ENCODE measurements around the gene SF1. TPM values are rescaled to one million over a fixed set of nuclear protein-coding genes. Genes with fewer than 3 reads are reported as not detected.
A peak's percentile ranks its signal among the peaks of the same experiment; 100 is the strongest.

SF1 gene
- total and polyA plus RNA-seq, 7 donors = 56.2 to 210 (median 150) TPM

GRCh38 chr11:64776425-64776824 lies 1.9 kb downstream of the SF1 start:
- WGBS, 3 donors = 37 to 53% (median 43%) methylated on average over 6 of the region's 6 CpGs
- H3K27me3 ChIP-seq (ENCODE audit: insufficient read depth in 3 of 3, low read length in 2 of 3) = no peaks in the 10 kb centered on the region
- DNase-seq (no peak), ATAC-seq (no peak)
- H3K4me1 ChIP-seq = peaks cover 63% of the 10 kb centered on the region
- H3K36me3 ChIP-seq (ENCODE audit: insufficient read depth in 1 of 2, low read depth in 1 of 2) = peaks cover 20 to 66% of the 10 kb centered on the region in 2 donors
- no peak for TF ChIP-seq CTCF (IDR thresholded peaks at IDR 0.05)
- H3K4me3 ChIP-seq = peak overlapping the region; percentile 87
- intact Hi-C loops (cut with DNase I) = loop anchor here in 1 of 2 donors (2.0 kb wide), 1 partner anchor 16 kb away; no protein-coding TSS in a partner anchor
- peak overlapping the region; percentile 26 for H3K27ac ChIP-seq
- no peaks in the 10 kb centered on the region for H3K9me3 ChIP-seq

DNA sequence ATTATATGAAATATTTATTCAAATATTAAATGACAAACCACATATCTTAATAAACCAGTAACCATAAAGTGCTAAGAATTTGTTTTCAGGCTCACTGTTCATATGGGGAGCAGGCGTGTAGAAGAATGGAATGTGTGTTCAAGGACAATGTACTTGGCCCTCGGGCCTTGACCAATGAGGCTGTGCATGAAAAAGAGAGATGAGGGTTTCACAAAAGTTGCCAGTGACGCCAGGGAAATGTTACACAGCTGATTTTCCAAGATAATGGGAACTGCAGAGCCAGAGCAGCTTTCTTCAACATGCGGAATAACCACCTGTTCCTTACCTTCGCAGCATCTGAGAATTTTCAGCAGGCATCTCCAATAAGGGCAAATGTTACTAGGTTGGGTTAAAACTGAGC lies 4.2 kb downstream of the SF1 start:
- Histone ChIP-seq H3K4me3 (no peak overlapping the region), H3K27ac (peak overlapping the region; percentile 7), H3K4me1 (peaks cover 61% of the 10 kb centered on the region), H3K27me3 (ENCODE audit: insufficient read depth in 3 of 3, low read length in 2 of 3) (no peaks in the 10 kb centered on the region), H3K9me3 (no peaks in the 10 kb centered on the region), H3K36me3 (ENCODE audit: insufficient read depth in 1 of 2, low read depth in 1 of 2) (peaks cover 30 to 84% of the 10 kb centered on the region in 2 donors)
- 47 to 59% (median 48%) methylated on average over 5 of the region's 5 CpGs for WGBS, 3 donors
- DNase-seq = no peak
- no peak for TF ChIP-seq CTCF (IDR thresholded peaks at IDR 0.05)
- no peak for ATAC-seq
- intact Hi-C loops (cut with DNase I) = no loop called here

GRCh38 chr11:64772303-64773018 lies 5.9 kb downstream of the SF1 start:
- Histone ChIP-seq H3K4me3 (no peak overlapping the region), H3K9me3 (no peaks in the 10 kb centered on the region), H3K27me3 (ENCODE audit: insufficient read depth in 3 of 3, low read length in 2 of 3) (no peaks in the 10 kb centered on the region), H3K4me1 (peaks cover 71% of the 10 kb centered on the region), H3K36me3 (ENCODE audit: insufficient read depth in 1 of 2, low read depth in 1 of 2) (peaks cover 42 to 100% of the 10 kb centered on the region in 2 donors), H3K27ac (peak overlapping the region; percentile 44)
- no peak for ATAC-seq
- no peak for TF ChIP-seq CTCF (IDR thresholded peaks at IDR 0.05)
- intact Hi-C loops (cut with DNase I) = no loop called here
- WGBS, 3 donors = 34 to 55% (median 50%) methylated on average over 3 of the region's 3 CpGs
- DNase-seq = no peak

DNA sequence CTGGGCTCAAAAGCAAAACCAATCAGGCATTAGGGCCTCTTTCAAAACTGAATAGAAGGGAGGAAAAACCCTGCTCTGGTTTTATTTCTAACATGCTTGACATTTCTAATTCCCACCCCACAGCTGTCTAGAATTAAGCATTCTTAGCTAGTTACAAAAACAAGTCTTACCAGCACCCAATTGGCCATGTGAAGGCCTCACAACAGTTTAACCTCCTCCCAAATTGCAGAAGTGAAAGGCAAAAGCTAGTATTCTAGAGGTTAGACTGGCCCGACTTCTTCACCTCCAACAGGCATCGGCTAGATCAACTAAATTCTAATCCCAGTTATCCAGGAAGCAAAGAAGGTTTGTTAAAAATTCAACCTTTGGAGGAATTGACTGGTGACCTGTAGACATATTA lies 6.5 kb downstream of the SF1 start:
- WGBS, 3 donors = 75 to 90% (median 80%) methylated on average over 2 of the region's 2 CpGs
- no peaks in the 10 kb centered on the region for H3K9me3 ChIP-seq
- intact Hi-C loops (cut with DNase I) = no loop called here
- peaks cover 48 to 100% of the 10 kb centered on the region in 2 donors for H3K36me3 ChIP-seq (ENCODE audit: insufficient read depth in 1 of 2, low read depth in 1 of 2)
- DNase-seq = no peak
- H3K27ac ChIP-seq = peak overlapping the region; percentile 44
- peaks cover 69% of the 10 kb centered on the region for H3K4me1 ChIP-seq
- no peak overlapping the region for H3K4me3 ChIP-seq
- H3K27me3 ChIP-seq (ENCODE audit: insufficient read depth in 3 of 3, low read length in 2 of 3) = no peaks in the 10 kb centered on the region
- ATAC-seq = no peak
- no peak for TF ChIP-seq CTCF (IDR thresholded peaks at IDR 0.05)

All from psoas muscle (tissue), 8 donors.